Endothelial cell of umbilical vein (primary cell): ENCODE results near the gene KSR1. TPM values are rescaled to one million over a fixed set of nuclear protein-coding genes. Genes with fewer than 3 reads are reported as not detected.

Experiments
- BruUV-seq: library from RNA; stranded (reverse); fragments of 400-500 nt; replicated peaks from 2 replicates; lab custom pipeline; 2021; lab: Mats Ljungman, UMichigan
- CTCF ChIA-PET: fragments of 300-600, 350-600 bp; sonication (Branson Sonifier 250); formaldehyde crosslinking; loops from one replicate; lab custom pipeline; 2021; ENCODE audit warnings: antibody characterized with exemption, inconsistent platforms; lab: Charles Lee
- POLR2A ChIA-PET: fragments of 300-600, 350-600 bp; sonication (Branson Sonifier 250); formaldehyde crosslinking; loops from one replicate; lab custom pipeline; 2021; ENCODE audit warnings: antibody characterized with exemption, inconsistent platforms; lab: Charles Lee
- DNase-seq: peaks from one replicate; pipeline ENCODE4 v3.0.0-alpha.2; 2011; ENCODE audit warnings: low read depth, low spot score
- FAIRE-seq: peaks from 2 replicates; lab custom pipeline; 2011; peaks lifted over from hg19 to GRCh38; lab: Jason Lieb, UNC
- H2AFZ ChIP-seq: 2 replicates; pipeline ENCODE4 v1.6.0; 2012; ENCODE audit warnings: low read depth, low read length, control low read depth, inconsistent platforms
- H3K27ac ChIP-seq: 2 replicates; pipeline ENCODE4 v1.5.1; 2011; ENCODE audit warnings: low read depth, mild to moderate bottlenecking, control low read depth, low read length, moderate library complexity; ENCODE audit not compliant: insufficient read depth
- H3K27me3 ChIP-seq, 2 experiments: 2 replicates each; pipeline versions ENCODE4 v1.6.0 to v1.6.1; 2011; ENCODE audit warnings: low read length in 2 of 2, mixed read lengths in 1 of 2; ENCODE audit not compliant: control insufficient read depth in 2 of 2, insufficient read depth in 2 of 2
- H3K36me3 ChIP-seq, 2 experiments: 2 replicates in 1 of 2; 3 replicates in 1 of 2; pipeline ENCODE4 v1.5.1; 2011; ENCODE audit warnings: low read length in 2 of 2, mild to moderate bottlenecking in 1 of 2, moderate library complexity in 1 of 2; ENCODE audit not compliant: control insufficient read depth in 2 of 2, insufficient read depth in 2 of 2; ENCODE audit errors: extremely low read depth in 1 of 2
- H3K4me1 ChIP-seq: 3 replicates; pipeline ENCODE4 v1.5.1; 2011; ENCODE audit warnings: mild to moderate bottlenecking, low read length; ENCODE audit not compliant: control insufficient read depth, insufficient read depth; ENCODE audit errors: extremely low read depth
- H3K4me2 ChIP-seq: 2 replicates; pipeline ENCODE4 v1.6.1; 2011; ENCODE audit warnings: low read length, control low read depth, mixed read lengths; ENCODE audit not compliant: insufficient read depth
- H3K4me3 ChIP-seq, 3 experiments: fragments of 200-600 bp in 1 of 3; sonication (generic), shearing (Covaris generic) in 1 of 3; replicated peaks in 1 of 3; 2 replicates each; pipeline ENCODE4 v1.5.1; 2011 to 2016; ENCODE audit warnings: control low read depth in 3 of 3, low read length in 3 of 3, mild to moderate bottlenecking in 2 of 3, inconsistent platforms in 1 of 3, low read depth in 1 of 3, moderate library complexity in 1 of 3; ENCODE audit not compliant: insufficient read depth in 1 of 3
- H3K79me2 ChIP-seq: 2 replicates; pipeline ENCODE4 v1.6.0; 2012; ENCODE audit warnings: low read length, inconsistent platforms; ENCODE audit not compliant: control insufficient read depth, insufficient read depth
- H3K9ac ChIP-seq: replicated peaks from 2 replicates; pipeline ENCODE3; 2011; ENCODE audit warnings: low read length, control low read depth; ENCODE audit not compliant: insufficient read depth; ENCODE audit errors: extremely low read depth
- H3K9me1 ChIP-seq: replicated peaks from 3 replicates; pipeline ENCODE4 v1.6.0; 2011; ENCODE audit warnings: mild to moderate bottlenecking, low read length; ENCODE audit not compliant: control insufficient read depth, insufficient read depth; ENCODE audit errors: extremely low read depth
- H3K9me3 ChIP-seq: replicated peaks from 2 replicates; pipeline ENCODE4 v1.5.1; 2012; ENCODE audit warnings: low read length, inconsistent platforms; ENCODE audit not compliant: control insufficient read depth, insufficient read depth
- H4K20me1 ChIP-seq: replicated peaks from 2 replicates; pipeline ENCODE3; 2011; ENCODE audit warnings: mild to moderate bottlenecking, low read length; ENCODE audit not compliant: control insufficient read depth, insufficient read depth; ENCODE audit errors: extremely low read depth
- EZH2 ChIP-seq: IDR thresholded peaks from 2 replicates; pipeline ENCODE4 v1.6.1; 2012; ENCODE audit warnings: borderline replicate concordance, low read depth, mild to moderate bottlenecking, moderate library complexity, low read length, inconsistent platforms; ENCODE audit not compliant: severe bottlenecking
- FOS ChIP-seq: IDR thresholded peaks from 2 replicates; pipeline ENCODE4 v1.6.1; 2011; ENCODE audit warnings: mild to moderate bottlenecking, low read length, moderate library complexity, borderline replicate concordance; ENCODE audit not compliant: insufficient read depth
- GATA2 ChIP-seq: IDR thresholded peaks from 2 replicates; pipeline ENCODE4 v1.7.0; 2011; ENCODE audit warnings: low read depth, mild to moderate bottlenecking, moderate library complexity, mixed read lengths, low read length; ENCODE audit not compliant: insufficient read length, insufficient read depth
- JUN ChIP-seq: IDR thresholded peaks from 2 replicates; pipeline ENCODE4 v1.6.1; 2011; ENCODE audit warnings: borderline replicate concordance, low read depth; ENCODE audit not compliant: insufficient read length, insufficient read depth
- MYC ChIP-seq: IDR thresholded peaks from one replicate; pipeline ENCODE4 v1.6.1; 2011; ENCODE audit warnings: mild to moderate bottlenecking, low read depth, low read length
- POLR2A ChIP-seq: IDR thresholded peaks from 2 replicates; pipeline ENCODE4 v1.6.1; 2012; ENCODE audit warnings: low read depth, mild to moderate bottlenecking, control low read depth, low read length
- POLR2AphosphoS5 ChIP-seq: IDR thresholded peaks from 2 replicates; pipeline ENCODE4 v1.6.1; 2012; ENCODE audit warnings: low read depth, mild to moderate bottlenecking, control low read depth, low read length, moderate library complexity; ENCODE audit not compliant: insufficient read depth
- dilution Hi-C: fragments of 300-500 bp; cut with MboI; formaldehyde crosslinking; loops from one replicate; pipeline ENCODE4 v1.15.0; 2019; ENCODE audit warnings: low sequenced_read_pairs; ENCODE audit not compliant: extremely low pct_ligation_motif_present
- intact Hi-C: fragments of 100-400 bp; cut with micrococcal nuclease; formaldehyde crosslinking; loops from one replicate; pipeline ENCODE4 v1.10.0; 2022
- polyA plus RNA-seq, 4 experiments: library from polyadenylated mRNA; depleted of rRNA in 3 of 4; stranded (reverse) in 3 of 4; unstranded in 1 of 4; fragments of >200 nt; gene quantifications; 2 replicates each; pipeline versions ENCODE4 v1.2.1 to v1.2.3, GENCODE V29; 2011 to 2012; ENCODE audit warnings: missing spikeins in 1 of 4
- total RNA-seq: library from RNA; stranded (reverse); gene quantifications from 2 replicates; pipeline ENCODE4 v1.2.3, GENCODE V29; 2021
- TF ChIP-seq, protein P1 (sequence below), 2 donors: IDR thresholded peaks; 1 replicate in 1 of 2; 2 replicates in 1 of 2; pipeline ENCODE4 v1.5.1; 2011; ENCODE audit warnings: low read length in 2 of 2, mild to moderate bottlenecking in 2 of 2, moderate library complexity in 2 of 2, control low read depth in 1 of 2, inconsistent platforms in 1 of 2, low read depth in 1 of 2; ENCODE audit not compliant: insufficient read depth in 1 of 2; ENCODE audit errors: extremely low read depth in 1 of 2
- TF ChIP-seq, protein P2 (sequence below): IDR thresholded peaks from 2 replicates; pipeline ENCODE4 v1.6.1; 2011; ENCODE audit not compliant: insufficient read depth, insufficient read length

KSR1 gene
- total and polyA plus RNA-seq, 2 donors (not counting 3 experiments of a cell fraction or from before 2014, with no cell fraction given) = 35.4 to 80.2 TPM

DNA sequence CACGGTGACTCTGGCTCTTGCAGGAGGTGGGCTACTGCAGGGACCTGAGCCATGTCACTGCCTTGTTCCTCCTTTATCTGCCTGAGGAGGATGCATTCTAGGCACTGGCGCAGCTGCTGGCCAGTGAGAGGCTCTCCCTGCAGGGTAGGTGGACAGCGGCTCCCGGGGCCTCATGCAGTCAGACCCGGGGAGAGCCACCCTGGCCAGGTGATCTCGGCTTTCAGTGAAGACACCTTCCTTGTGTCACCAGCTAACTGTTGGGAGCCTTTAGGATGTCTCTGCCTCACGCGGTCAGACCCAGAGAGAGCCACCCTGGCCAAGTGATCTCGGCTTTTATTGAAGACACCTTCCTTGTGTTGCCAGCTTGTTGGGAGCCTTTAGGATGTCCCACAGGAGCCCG lies 31.7 kb upstream of the KSR1 start:
- ChIA-PET POLR2A (no interaction called here), CTCF (interaction anchor here (0.6 to 1.4 kb wide), 2 partner anchors 37 to 71 kb away, joined by 3 to 6 read pairs; no protein-coding TSS in a partner anchor)
- no peak for TF ChIP-seq EZH2
- TF ChIP-seq, protein P1, sequence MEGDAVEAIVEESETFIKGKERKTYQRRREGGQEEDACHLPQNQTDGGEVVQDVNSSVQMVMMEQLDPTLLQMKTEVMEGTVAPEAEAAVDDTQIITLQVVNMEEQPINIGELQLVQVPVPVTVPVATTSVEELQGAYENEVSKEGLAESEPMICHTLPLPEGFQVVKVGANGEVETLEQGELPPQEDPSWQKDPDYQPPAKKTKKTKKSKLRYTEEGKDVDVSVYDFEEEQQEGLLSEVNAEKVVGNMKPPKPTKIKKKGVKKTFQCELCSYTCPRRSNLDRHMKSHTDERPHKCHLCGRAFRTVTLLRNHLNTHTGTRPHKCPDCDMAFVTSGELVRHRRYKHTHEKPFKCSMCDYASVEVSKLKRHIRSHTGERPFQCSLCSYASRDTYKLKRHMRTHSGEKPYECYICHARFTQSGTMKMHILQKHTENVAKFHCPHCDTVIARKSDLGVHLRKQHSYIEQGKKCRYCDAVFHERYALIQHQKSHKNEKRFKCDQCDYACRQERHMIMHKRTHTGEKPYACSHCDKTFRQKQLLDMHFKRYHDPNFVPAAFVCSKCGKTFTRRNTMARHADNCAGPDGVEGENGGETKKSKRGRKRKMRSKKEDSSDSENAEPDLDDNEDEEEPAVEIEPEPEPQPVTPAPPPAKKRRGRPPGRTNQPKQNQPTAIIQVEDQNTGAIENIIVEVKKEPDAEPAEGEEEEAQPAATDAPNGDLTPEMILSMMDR (IDR thresholded peaks at IDR 0.05; ENCODE audit: extremely low read depth in 1 of 2, insufficient read depth in 1 of 2, low read depth in 1 of 2, low read length in 2 of 2) = no peak
- TF ChIP-seq, protein P2, sequence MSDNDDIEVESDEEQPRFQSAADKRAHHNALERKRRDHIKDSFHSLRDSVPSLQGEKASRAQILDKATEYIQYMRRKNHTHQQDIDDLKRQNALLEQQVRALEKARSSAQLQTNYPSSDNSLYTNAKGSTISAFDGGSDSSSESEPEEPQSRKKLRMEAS = no peak
- TF ChIP-seq GATA2 = no peak
- no peak for TF ChIP-seq POLR2A
- no peak for TF ChIP-seq POLR2AphosphoS5
- no peak for TF ChIP-seq JUN
- no peak for TF ChIP-seq MYC
- no peak for TF ChIP-seq FOS
- H3K36me3 ChIP-seq = no peaks in the 10 kb centered on the region
- no peaks in the 10 kb centered on the region for H3K9me3 ChIP-seq
- no peak for DNase-seq
- no peak overlapping the region for H3K9ac ChIP-seq
- dilution Hi-C loops = no loop called here
- no peaks in the 10 kb centered on the region for H4K20me1 ChIP-seq
- H3K27ac ChIP-seq = no peak overlapping the region
- intact Hi-C loops = no loop called here
- no peaks in the 10 kb centered on the region for H3K4me1 ChIP-seq
- FAIRE-seq = no peak
- no TSS peak for BruUV-seq
- H3K79me2 ChIP-seq = no peaks in the 10 kb centered on the region
- no peaks in the 10 kb centered on the region for H3K27me3 ChIP-seq
- no peak overlapping the region for H3K4me3 ChIP-seq
- no peak overlapping the region for H3K4me2 ChIP-seq
- no peak overlapping the region for H2AFZ ChIP-seq
- H3K9me1 ChIP-seq = no peaks in the 10 kb centered on the region
